HCT116 (cell line): ENCODE measurements around the gene CUEDC1. TPM values are rescaled to one million over a fixed set of nuclear protein-coding genes. Genes with fewer than 3 reads are reported as not detected.

Source experiments
- ATAC-seq: fragments of 200-7000 bp; cut with Tn5 transposase; 2 replicates; pipeline ENCODE4 v1.9.1; 2020; ENCODE audit warnings: mild to moderate bottlenecking, moderate library complexity
- BruUV-seq: library from RNA; stranded (reverse); fragments of 400-500 nt; replicated peaks from 2 replicates; lab custom pipeline; 2021; lab: Mats Ljungman, UMichigan
- CTCF ChIA-PET: fragments of 300-600 bp; sonication (Branson Sonifier 250); formaldehyde crosslinking; loops from one replicate; lab custom pipeline; 2021; ENCODE audit warnings: antibody characterized with exemption; lab: Charles Lee
- POLR2A ChIA-PET: fragments of 300-600, 350-600 bp; sonication (Branson Sonifier 250); formaldehyde crosslinking; loops from one replicate; lab custom pipeline; 2021; ENCODE audit warnings: antibody characterized with exemption; lab: Charles Lee
- RAD21 ChIA-PET, 2 experiments: fragments of 300-600 bp; sonication (Branson Sonifier 250); formaldehyde crosslinking; loops; one replicate each; lab custom pipeline; 2023; ENCODE audit warnings: low total read pairs in 2 of 2; ENCODE audit not compliant: uncharacterized antibody in 2 of 2, unreplicated experiment in 2 of 2, low non-redundant PET in 1 of 2; lab: Charles Lee
- DNase-seq: peaks from one replicate; pipeline ENCODE4 v3.0.0-alpha.2; 2010; ENCODE audit warnings: low read depth, low spot score
- H2AFZ ChIP-seq: fragments of 200-600 bp; shearing (Covaris generic), sonication (generic); 2 replicates; pipeline ENCODE4 v1.6.1; 2017; ENCODE audit warnings: low read depth, mixed run types, mixed read lengths, antibody characterized with exemption, low read length; ENCODE audit not compliant: poor library complexity, severe bottlenecking
- H3K27ac ChIP-seq: 2 replicates; pipeline ENCODE4 v1.5.1; 2012; ENCODE audit warnings: low read depth, low read length
- H3K27me3 ChIP-seq: fragments of 200-600 bp; sonication (generic); 2 replicates; pipeline ENCODE4 v1.6.1; 2016; ENCODE audit warnings: mixed run types, low read length, mixed read lengths; ENCODE audit not compliant: insufficient read depth
- H3K36me3 ChIP-seq, 2 experiments: fragments of 200-500 bp in 1 of 2; fragments of 200-600 bp in 1 of 2; sonication (Bioruptor generic) in 1 of 2; sonication (generic) in 1 of 2; 2 replicates each; pipeline versions ENCODE4 v1.5.1 to v1.6.1; 2014 to 2016; ENCODE audit warnings: low read length in 2 of 2, inconsistent platforms in 1 of 2, mixed read lengths in 1 of 2, mixed run types in 1 of 2; ENCODE audit not compliant: insufficient read depth in 2 of 2, control insufficient read depth in 1 of 2
- H3K4me1 ChIP-seq, 2 experiments: fragments of 200-600 bp in 1 of 2; sonication (generic) in 1 of 2; 2 replicates each; pipeline versions ENCODE4 v1.5.1 to v1.6.1; 2012 to 2017; ENCODE audit warnings: low read length in 2 of 2, inconsistent platforms in 1 of 2, mild to moderate bottlenecking in 1 of 2, mixed read lengths in 1 of 2, mixed run types in 1 of 2, moderate library complexity in 1 of 2; ENCODE audit not compliant: insufficient read depth in 2 of 2, control insufficient read depth in 1 of 2
- H3K4me2 ChIP-seq: fragments of 200-600 bp; sonication (generic); 2 replicates; pipeline ENCODE4 v1.6.1; 2017; ENCODE audit warnings: mixed run types, low read length, mixed read lengths
- H3K4me3 ChIP-seq, 2 experiments: fragments of 200-600 bp in 1 of 2; sonication (generic) in 1 of 2; replicated peaks in 1 of 2; 2 replicates each; pipeline ENCODE4 v1.5.1; 2011 to 2016; ENCODE audit warnings: low read length in 2 of 2, control low read depth in 1 of 2, low read depth in 1 of 2, mild to moderate bottlenecking in 1 of 2, mixed read lengths in 1 of 2, mixed run types in 1 of 2
- H3K79me2 ChIP-seq: fragments of 200-600 bp; sonication (generic); 2 replicates; pipeline ENCODE4 v1.6.1; 2017; ENCODE audit warnings: mild to moderate bottlenecking, mixed run types, low read length, moderate library complexity, mixed read lengths; ENCODE audit not compliant: insufficient read depth
- H3K9ac ChIP-seq: fragments of 200-600 bp; sonication (generic); 2 replicates; pipeline ENCODE4 v1.6.1; 2016; ENCODE audit warnings: low read length, mixed read lengths
- H3K9me2 ChIP-seq: fragments of 200-600 bp; sonication (generic), shearing (Covaris generic); 2 replicates; pipeline ENCODE4 v1.6.1; 2017; ENCODE audit warnings: mixed run types, mild to moderate bottlenecking, moderate library complexity; ENCODE audit not compliant: insufficient read depth
- H3K9me3 ChIP-seq, 2 experiments: fragments of 200-500 bp in 1 of 2; fragments of 200-600 bp in 1 of 2; sonication (Bioruptor generic) in 1 of 2; sonication (generic) in 1 of 2; 2 replicates each; pipeline ENCODE4 v1.6.1; 2014 to 2017; ENCODE audit warnings: low read length in 2 of 2, mixed read lengths in 2 of 2, inconsistent platforms in 1 of 2, low read depth in 1 of 2, mild to moderate bottlenecking in 1 of 2, mixed run types in 1 of 2, moderate library complexity in 1 of 2; ENCODE audit not compliant: control insufficient read depth in 1 of 2, insufficient read depth in 1 of 2
- H4K20me1 ChIP-seq: fragments of 200-600 bp; sonication (generic), shearing (Covaris generic); 2 replicates; pipeline ENCODE4 v1.6.1; 2017; ENCODE audit warnings: mixed run types, mild to moderate bottlenecking, moderate library complexity; ENCODE audit not compliant: insufficient read depth
- ELF1 ChIP-seq: IDR thresholded peaks from 2 replicates; pipeline ENCODE4 v1.6.1; 2012; ENCODE audit warnings: low read depth, borderline replicate concordance
- EZH2phosphoT487 ChIP-seq: fragments of 200-600 bp; IDR thresholded peaks from 2 replicates; pipeline ENCODE4 v1.6.1; 2018; ENCODE audit warnings: antibody characterized with exemption, borderline replicate concordance
- POLR2A ChIP-seq: IDR thresholded peaks from 2 replicates; pipeline ENCODE4 v1.7.0; 2011; ENCODE audit warnings: borderline replicate concordance; ENCODE audit not compliant: insufficient read depth, insufficient read length; ENCODE audit errors: extremely low read depth
- RAD21 ChIP-seq: IDR thresholded peaks from 2 replicates; pipeline ENCODE4 v1.6.1; 2012; ENCODE audit warnings: low read depth, mild to moderate bottlenecking
- SIN3A ChIP-seq: IDR thresholded peaks from 2 replicates; pipeline ENCODE4 v1.6.1; 2012; ENCODE audit warnings: low read depth
- TCF7L2 ChIP-seq: IDR thresholded peaks from 2 replicates; pipeline ENCODE4 v1.7.0; 2011; ENCODE audit warnings: borderline replicate concordance, inconsistent platforms; ENCODE audit not compliant: insufficient read depth, insufficient read length; ENCODE audit errors: extremely low read depth
- YY1 ChIP-seq: IDR thresholded peaks from 2 replicates; pipeline ENCODE4 v1.6.1; 2011; ENCODE audit warnings: low read length, low read depth, moderate library complexity, mild to moderate bottlenecking; ENCODE audit not compliant: insufficient replicate concordance; ENCODE audit errors: extremely low read depth
- ZFX ChIP-seq: fragments of 450-650 bp; IDR thresholded peaks from 2 replicates; pipeline ENCODE4 v1.6.1; 2017
- intact Hi-C: fragments of 100-400 bp; cut with micrococcal nuclease; formaldehyde crosslinking; loops from 2 replicates; pipeline ENCODE4 v1.10.0; 2022
- total RNA-seq: library from RNA; stranded (reverse); gene quantifications from one replicate; pipeline ENCODE4 v1.2.1, GENCODE V29; 2021; ENCODE audit not compliant: unreplicated experiment
- TF ChIP-seq, protein P1 (sequence below): IDR thresholded peaks from 2 replicates; pipeline ENCODE4 v1.6.1; 2012; ENCODE audit warnings: low read depth
- TF ChIP-seq, protein P2 (sequence below): IDR thresholded peaks from 2 replicates; pipeline ENCODE4 v1.6.1; 2012
- TF ChIP-seq, protein P3 (sequence below), 3 experiments: fragments of 200-600 bp in 1 of 3; sonication (generic) in 1 of 3; IDR thresholded peaks in 2 of 3; conservative IDR thresholded peaks in 1 of 3; 2 replicates each; pipeline ENCODE4 v1.5.1; 2012 to 2017; ENCODE audit warnings: low read depth in 2 of 3, low read length in 2 of 3, antibody characterized with exemption in 1 of 3, borderline replicate concordance in 1 of 3, control low read depth in 1 of 3, mild to moderate bottlenecking in 1 of 3, mixed read lengths in 1 of 3, mixed run types in 1 of 3, moderate library complexity in 1 of 3; ENCODE audit not compliant: insufficient read depth in 1 of 3

Gene CUEDC1
- total RNA-seq, 1 experiment from 2014 or later = 60.2 TPM

DNA sequence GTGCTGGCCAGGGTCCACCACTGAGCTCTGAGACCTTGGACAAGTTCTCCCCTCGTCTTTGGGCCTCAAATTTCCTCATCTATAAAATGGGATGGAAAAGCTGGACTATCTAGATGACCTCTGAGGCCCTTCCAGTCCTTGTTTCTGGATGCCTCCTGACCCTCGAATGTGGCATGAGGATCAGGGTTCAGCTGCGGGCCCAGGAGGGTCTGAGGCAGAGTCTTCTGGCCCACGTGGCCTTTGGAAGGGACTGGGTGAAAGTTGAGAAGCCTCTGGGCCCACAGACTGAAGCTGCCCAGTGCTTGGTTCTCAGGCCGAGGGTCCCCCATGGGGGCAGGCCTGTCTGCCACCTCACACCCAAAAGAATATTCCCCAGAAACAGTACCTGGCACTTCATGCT, 88.5 kb downstream of the CUEDC1 start:
- ChIA-PET RAD21 (no interaction called here), POLR2A (no interaction called here), CTCF (interaction anchor here (2.5 to 5.0 kb wide), 2 partner anchors 130 to 133 kb away, joined by 7 to 26 read pairs; no protein-coding TSS in a partner anchor)
- peaks cover 60 to 89% of the 10 kb centered on the region in 2 experiments for H3K4me1 ChIP-seq
- no TSS peak for BruUV-seq
- TF ChIP-seq ELF1 (no peak), POLR2A (no peak), RAD21 (no peak), YY1 (no peak), EZH2phosphoT487 (no peak), ZFX (no peak), TCF7L2 (no peak), SIN3A (no peak)
- TF ChIP-seq, protein P1, sequence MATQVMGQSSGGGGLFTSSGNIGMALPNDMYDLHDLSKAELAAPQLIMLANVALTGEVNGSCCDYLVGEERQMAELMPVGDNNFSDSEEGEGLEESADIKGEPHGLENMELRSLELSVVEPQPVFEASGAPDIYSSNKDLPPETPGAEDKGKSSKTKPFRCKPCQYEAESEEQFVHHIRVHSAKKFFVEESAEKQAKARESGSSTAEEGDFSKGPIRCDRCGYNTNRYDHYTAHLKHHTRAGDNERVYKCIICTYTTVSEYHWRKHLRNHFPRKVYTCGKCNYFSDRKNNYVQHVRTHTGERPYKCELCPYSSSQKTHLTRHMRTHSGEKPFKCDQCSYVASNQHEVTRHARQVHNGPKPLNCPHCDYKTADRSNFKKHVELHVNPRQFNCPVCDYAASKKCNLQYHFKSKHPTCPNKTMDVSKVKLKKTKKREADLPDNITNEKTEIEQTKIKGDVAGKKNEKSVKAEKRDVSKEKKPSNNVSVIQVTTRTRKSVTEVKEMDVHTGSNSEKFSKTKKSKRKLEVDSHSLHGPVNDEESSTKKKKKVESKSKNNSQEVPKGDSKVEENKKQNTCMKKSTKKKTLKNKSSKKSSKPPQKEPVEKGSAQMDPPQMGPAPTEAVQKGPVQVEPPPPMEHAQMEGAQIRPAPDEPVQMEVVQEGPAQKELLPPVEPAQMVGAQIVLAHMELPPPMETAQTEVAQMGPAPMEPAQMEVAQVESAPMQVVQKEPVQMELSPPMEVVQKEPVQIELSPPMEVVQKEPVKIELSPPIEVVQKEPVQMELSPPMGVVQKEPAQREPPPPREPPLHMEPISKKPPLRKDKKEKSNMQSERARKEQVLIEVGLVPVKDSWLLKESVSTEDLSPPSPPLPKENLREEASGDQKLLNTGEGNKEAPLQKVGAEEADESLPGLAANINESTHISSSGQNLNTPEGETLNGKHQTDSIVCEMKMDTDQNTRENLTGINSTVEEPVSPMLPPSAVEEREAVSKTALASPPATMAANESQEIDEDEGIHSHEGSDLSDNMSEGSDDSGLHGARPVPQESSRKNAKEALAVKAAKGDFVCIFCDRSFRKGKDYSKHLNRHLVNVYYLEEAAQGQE = no peak
- TF ChIP-seq, protein P2, sequence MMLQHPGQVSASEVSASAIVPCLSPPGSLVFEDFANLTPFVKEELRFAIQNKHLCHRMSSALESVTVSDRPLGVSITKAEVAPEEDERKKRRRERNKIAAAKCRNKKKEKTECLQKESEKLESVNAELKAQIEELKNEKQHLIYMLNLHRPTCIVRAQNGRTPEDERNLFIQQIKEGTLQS = no peak
- TF ChIP-seq, protein P3, sequence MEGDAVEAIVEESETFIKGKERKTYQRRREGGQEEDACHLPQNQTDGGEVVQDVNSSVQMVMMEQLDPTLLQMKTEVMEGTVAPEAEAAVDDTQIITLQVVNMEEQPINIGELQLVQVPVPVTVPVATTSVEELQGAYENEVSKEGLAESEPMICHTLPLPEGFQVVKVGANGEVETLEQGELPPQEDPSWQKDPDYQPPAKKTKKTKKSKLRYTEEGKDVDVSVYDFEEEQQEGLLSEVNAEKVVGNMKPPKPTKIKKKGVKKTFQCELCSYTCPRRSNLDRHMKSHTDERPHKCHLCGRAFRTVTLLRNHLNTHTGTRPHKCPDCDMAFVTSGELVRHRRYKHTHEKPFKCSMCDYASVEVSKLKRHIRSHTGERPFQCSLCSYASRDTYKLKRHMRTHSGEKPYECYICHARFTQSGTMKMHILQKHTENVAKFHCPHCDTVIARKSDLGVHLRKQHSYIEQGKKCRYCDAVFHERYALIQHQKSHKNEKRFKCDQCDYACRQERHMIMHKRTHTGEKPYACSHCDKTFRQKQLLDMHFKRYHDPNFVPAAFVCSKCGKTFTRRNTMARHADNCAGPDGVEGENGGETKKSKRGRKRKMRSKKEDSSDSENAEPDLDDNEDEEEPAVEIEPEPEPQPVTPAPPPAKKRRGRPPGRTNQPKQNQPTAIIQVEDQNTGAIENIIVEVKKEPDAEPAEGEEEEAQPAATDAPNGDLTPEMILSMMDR (IDR thresholded peaks at IDR 0.05 in 2 of 3, conservative IDR thresholded peaks at IDR 0.05 in 1 of 3; ENCODE audit: borderline replicate concordance in 1 of 3, insufficient read depth in 1 of 3, low read depth in 2 of 3, low read length in 2 of 3) = no peak
- H2AFZ ChIP-seq = no peak overlapping the region
- H3K79me2 ChIP-seq = no peaks in the 10 kb centered on the region
- H3K9me3 ChIP-seq = no peaks in the 10 kb centered on the region
- no peaks in the 10 kb centered on the region for H3K9me2 ChIP-seq
- H4K20me1 ChIP-seq = no peaks in the 10 kb centered on the region
- no peaks in the 10 kb centered on the region for H3K27me3 ChIP-seq
- ATAC-seq (no peak), DNase-seq (no peak)
- peaks cover 0 to 20% of the 10 kb centered on the region in 2 experiments; a peak in 2 of 4 replicates for H3K36me3 ChIP-seq
- intact Hi-C loops = no loop called here
- H3K27ac ChIP-seq = no peak overlapping the region
- H3K9ac ChIP-seq = peak overlapping the region; percentile 58; the same call in 1 of the 2 replicates
- H3K4me3 ChIP-seq = no peak overlapping the region
- H3K4me2 ChIP-seq = peak overlapping the region; percentile 76
